Measurements from ENCODE around the gene OR2AG1.

The OR2AG1 gene, protein sequence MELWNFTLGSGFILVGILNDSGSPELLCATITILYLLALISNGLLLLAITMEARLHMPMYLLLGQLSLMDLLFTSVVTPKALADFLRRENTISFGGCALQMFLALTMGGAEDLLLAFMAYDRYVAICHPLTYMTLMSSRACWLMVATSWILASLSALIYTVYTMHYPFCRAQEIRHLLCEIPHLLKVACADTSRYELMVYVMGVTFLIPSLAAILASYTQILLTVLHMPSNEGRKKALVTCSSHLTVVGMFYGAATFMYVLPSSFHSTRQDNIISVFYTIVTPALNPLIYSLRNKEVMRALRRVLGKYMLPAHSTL

DNA sequence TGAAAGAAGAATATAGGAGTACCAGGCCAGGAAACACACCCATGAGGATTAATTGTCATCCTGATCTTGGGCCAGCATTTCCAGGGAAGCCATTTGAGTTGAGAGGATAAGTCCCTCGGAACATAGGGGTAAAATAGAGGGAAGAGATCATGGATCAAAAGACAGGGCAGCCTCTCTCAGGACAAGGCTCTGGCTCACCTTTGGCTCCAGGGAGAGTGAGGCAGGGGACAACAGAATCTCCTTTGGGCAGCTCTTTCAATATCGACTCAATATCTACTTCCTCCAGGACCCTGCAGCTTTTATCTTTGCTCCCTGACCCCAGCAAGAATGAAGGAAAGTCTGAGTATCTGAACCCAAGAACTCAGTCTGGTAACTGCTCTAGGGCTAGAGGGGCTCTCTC, at the start of gene OR2AG1:
Gene OR2AG1, plus strand, starts transcription at position 301 of the 400 bp plus-strand sequence. CDS start 2,018 bp downstream, outside the sequence.
- H3K4me3 ChIP-seq, result no peak within 1 kb of the TSS
- DNase-seq (ENCODE audit: low spot score in 2 of 2), result no peak
- in situ Hi-C loops (cut with MboI; ENCODE audit: low sequenced_read_pairs), result no loop called here
- H3K9me3 ChIP-seq, result no peaks in the 10 kb centered on the region
- no peaks in the 10 kb centered on the region; the same call in 1 of the 2 replicates for H3K4me1 ChIP-seq
- H3K27me3 ChIP-seq (ENCODE audit: low read depth), result 0 out of 2 replicates have a peak, but pooled peaks cover 6% of the 10 kb centered on the region
- H3K36me3 ChIP-seq (replicated peaks), result no peaks in the 10 kb centered on the region

DNA sequence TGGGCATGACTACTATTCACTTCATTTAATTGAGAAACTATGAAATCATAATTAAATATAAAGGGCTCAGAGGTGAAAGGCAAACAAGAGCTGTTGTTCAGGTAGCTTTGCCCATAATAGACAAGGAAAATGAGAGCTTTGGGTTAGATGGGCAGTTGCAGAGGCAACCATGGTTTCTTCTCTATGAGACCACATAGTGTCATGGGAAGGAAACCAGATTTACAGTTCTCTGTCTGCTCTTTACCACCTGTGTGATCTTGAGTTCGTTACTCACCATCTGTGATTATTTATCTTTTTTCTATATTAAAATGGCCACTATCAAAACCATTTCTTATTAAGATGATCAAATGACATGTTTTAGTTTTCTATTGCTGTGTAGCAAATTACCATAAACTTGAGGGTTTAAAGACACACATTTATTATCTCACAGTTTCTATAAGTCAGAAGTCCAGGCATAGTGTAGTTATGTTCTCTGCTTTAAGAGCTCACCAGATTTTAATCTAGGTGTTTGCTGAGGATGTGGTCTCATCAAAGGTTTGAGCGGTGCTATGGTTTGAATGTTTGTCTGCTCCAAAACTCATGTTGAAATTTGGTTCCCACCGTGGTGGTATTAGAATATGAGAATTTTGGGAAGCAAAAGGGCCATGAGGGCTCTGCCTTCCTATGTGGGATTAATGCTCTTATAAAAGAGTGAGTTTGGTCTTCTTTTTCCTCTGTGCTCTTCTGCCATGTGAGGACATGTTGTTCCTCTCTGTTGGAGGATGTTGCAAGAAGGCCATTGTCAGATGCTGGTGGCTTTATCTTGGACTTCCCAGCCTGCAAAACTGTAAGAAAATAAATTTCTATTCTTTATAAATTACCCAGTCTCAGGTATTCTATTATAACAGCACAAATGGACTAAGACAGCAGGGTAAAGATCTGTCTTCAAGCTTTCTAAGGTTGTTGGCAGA, 49.2 kb upstream of the OR2AG1 start:
- H3K4me3 ChIP-seq, result no peak overlapping the region
- in situ Hi-C loops (cut with MboI; ENCODE audit: low sequenced_read_pairs), result no loop called here
- no peak for DNase-seq (ENCODE audit: low spot score in 2 of 2)

DNA sequence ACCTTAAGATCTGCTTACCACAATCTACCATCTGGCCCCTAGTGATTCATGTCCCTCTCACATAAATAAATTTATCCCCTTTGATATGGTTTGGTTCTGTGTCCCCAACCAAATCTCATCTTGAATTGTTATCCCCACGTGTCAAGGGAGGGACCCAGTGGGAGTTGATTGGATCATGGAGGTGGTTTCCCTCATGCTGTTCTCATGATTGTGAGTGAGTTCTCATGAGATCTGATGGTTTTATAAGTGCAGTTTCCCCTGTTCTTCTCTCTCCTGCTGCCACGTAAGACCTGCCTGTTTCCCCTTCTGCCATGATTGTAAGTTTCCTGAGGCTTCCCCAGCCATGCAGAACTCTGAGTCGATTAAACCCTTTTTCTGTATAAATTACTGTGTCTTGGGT, 48.2 kb upstream of the OR2AG1 start:
- no peak for DNase-seq (ENCODE audit: low spot score in 2 of 2)
- Histone ChIP-seq H3K9me3 (no peaks in the 10 kb centered on the region), H3K4me1 (no peaks in the 10 kb centered on the region), H3K36me3 (replicated peaks) (no peaks in the 10 kb centered on the region), H3K4me3 (no peak overlapping the region), H3K27me3 (ENCODE audit: low read depth) (peaks cover 2% of the 10 kb centered on the region; the same call in 1 of the 2 replicates)
- in situ Hi-C loops (cut with MboI; ENCODE audit: low sequenced_read_pairs), result no loop called here

More for the DNA sequence above, 49.2 kb upstream of the OR2AG1 start:
- H3K4me1 ChIP-seq, result no peaks in the 10 kb centered on the region
- H3K27me3 ChIP-seq (ENCODE audit: low read depth), result peaks cover 2% of the 10 kb centered on the region; the same call in 1 of the 2 replicates
- H3K9me3 ChIP-seq, result no peaks in the 10 kb centered on the region
- H3K36me3 ChIP-seq (replicated peaks), result no peaks in the 10 kb centered on the region

DNA sequence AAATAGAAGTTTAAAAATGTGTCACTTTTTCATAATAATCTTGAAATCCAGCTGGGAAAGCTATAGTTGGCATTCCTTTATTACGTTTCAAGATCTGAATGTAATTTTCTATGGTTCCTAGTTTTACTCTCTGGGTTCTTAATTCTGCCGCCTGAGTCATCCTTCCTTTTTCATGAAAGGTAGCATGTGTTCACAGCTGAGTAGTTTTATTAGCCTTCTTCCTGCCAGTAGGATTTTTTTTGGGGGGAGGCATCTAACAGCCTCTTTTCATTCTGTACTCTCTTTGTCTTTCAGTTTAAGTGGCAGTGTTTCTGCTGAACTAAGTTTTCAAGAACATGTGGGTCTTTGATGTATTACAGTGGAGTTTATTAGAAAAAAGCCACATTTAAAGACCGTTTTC, 47.5 kb upstream of the OR2AG1 start:
- in situ Hi-C loops (cut with MboI; ENCODE audit: low sequenced_read_pairs), result no loop called here
- Histone ChIP-seq H3K4me3 (no peak overlapping the region), H3K4me1 (no peaks in the 10 kb centered on the region), H3K27me3 (ENCODE audit: low read depth) (peaks cover 2% of the 10 kb centered on the region; the same call in 1 of the 2 replicates), H3K36me3 (replicated peaks) (no peaks in the 10 kb centered on the region), H3K9me3 (no peaks in the 10 kb centered on the region)
- no peak for DNase-seq (ENCODE audit: low spot score in 2 of 2)

DNA sequence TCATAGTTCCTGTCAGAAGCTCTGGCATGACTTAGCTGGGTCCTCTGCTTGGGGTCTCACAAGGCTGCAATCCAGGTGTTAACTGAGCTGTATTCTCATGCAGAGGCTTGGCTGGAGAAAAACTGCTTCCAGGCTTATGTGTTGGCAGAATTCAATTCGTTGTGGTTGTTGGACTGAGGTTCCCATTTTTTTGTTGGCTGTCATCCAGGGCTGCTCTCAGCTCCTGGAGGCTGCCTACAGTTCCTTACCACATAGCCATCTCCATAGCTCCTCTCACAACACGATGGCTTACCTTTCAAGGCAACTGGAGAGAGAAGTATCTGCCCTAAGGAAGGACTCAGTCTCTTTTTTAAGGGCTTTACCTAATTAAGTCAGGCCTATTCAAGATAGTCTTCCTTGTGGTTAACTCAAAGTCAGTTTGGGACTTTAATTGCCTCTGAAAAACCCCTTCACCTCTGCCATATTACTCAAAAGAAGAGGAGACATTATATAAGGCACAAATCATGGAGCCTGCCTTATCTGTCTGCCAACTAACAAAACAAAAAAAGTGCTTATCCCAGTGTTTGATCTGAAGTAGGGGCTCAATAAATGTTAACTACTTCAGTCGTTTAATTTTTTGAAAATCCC, 46.2 kb upstream of the OR2AG1 start:
- no peak for DNase-seq (ENCODE audit: low spot score in 2 of 2)
- H3K4me3 ChIP-seq, result no peak overlapping the region
- no peaks in the 10 kb centered on the region for H3K4me1 ChIP-seq
- no peaks in the 10 kb centered on the region for H3K9me3 ChIP-seq
- in situ Hi-C loops (cut with MboI; ENCODE audit: low sequenced_read_pairs), result no loop called here
- H3K27me3 ChIP-seq (ENCODE audit: low read depth), result peaks cover 2% of the 10 kb centered on the region; the same call in 1 of the 2 replicates
- H3K36me3 ChIP-seq (replicated peaks), result no peaks in the 10 kb centered on the region

DNA sequence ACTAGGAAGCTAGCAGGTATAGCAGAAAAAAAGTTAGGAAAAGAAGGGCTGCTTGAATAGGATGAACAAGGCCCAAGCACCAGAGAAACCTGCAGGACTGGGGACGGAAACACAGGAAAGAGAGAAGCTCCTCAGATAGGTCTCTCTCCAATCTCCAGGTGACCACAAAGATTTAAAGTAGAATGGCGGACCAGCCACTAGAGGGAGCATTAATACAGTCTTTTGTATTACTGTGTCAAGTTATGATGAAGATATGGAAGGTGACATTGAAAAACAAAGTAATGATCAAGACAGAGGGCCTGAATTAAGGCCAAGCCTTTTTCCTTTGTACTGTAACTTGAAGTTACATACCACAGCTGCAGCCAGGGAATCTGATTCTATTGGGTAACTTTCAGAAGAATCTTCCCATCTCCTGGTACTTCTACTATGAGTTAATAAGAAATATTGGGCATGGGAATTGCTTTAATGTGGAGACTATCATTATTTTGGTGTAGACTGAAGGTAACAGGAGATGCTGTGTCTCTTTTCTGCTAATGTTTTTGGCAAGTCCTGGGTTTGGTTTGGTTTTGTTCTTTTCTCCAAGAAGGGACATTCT, 44.9 kb upstream of the OR2AG1 start:
- peak; percentile 32 to 64 for DNase-seq (ENCODE audit: low spot score in 2 of 2)
- in situ Hi-C loops (cut with MboI; ENCODE audit: low sequenced_read_pairs), result no loop called here
- Histone ChIP-seq H3K4me1 (no peaks in the 10 kb centered on the region), H3K36me3 (replicated peaks) (no peaks in the 10 kb centered on the region), H3K4me3 (no peak overlapping the region), H3K27me3 (ENCODE audit: low read depth) (peaks cover 2% of the 10 kb centered on the region; the same call in 1 of the 2 replicates), H3K9me3 (no peaks in the 10 kb centered on the region)

DNA sequence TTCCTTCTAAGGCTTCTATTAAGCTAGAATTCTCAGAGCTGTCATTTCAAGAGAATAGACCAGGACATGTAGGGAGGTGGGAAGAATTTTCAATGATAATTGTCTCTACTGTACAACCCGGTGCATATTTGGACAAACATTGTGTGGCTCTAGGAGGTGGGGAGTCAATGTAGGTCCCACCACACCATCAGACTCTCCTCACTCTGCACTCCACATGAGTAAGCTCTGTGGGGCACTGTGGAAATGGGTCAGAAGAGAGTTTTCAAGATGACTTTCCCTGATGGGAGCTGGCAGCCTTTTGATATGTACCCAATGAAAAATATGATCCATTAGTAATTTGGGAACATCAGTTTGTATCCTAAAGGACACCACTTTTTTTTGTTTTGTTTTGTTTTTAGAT, 44.2 kb upstream of the OR2AG1 start:
- H3K9me3 ChIP-seq, result no peaks in the 10 kb centered on the region
- DNase-seq (ENCODE audit: low spot score in 2 of 2), result no peak
- no peaks in the 10 kb centered on the region for H3K4me1 ChIP-seq
- no peak overlapping the region for H3K4me3 ChIP-seq
- H3K27me3 ChIP-seq (ENCODE audit: low read depth), result peaks cover 2% of the 10 kb centered on the region; the same call in 1 of the 2 replicates
- no peaks in the 10 kb centered on the region for H3K36me3 ChIP-seq (replicated peaks)
- in situ Hi-C loops (cut with MboI; ENCODE audit: low sequenced_read_pairs), result no loop called here

DNA sequence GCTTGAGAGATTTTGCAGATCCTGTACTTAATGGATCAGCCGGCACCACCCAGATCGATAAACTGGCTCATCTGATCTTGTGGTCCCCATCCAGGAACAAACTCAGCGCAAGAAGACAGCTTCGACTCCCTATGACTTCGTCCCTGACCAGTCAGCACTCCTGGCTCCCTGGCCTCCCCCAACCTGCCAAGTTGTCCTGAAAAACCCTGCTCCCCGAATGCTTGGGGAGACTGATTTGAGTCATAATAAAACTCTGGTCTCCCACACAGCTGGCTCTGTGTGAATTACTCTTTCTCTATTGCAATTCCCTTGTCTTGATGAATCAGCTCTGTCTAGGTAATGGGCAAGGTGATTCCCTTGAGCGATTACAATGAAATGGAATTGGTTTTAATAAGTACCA, 40.6 kb upstream of the OR2AG1 start:
- no peaks in the 10 kb centered on the region for H3K36me3 ChIP-seq (replicated peaks)
- DNase-seq (ENCODE audit: low spot score in 2 of 2), result no peak
- no peak overlapping the region for H3K4me3 ChIP-seq
- H3K4me1 ChIP-seq, result no peaks in the 10 kb centered on the region
- H3K27me3 ChIP-seq (ENCODE audit: low read depth), result peaks cover 1% of the 10 kb centered on the region; the same call in 1 of the 2 replicates
- no peaks in the 10 kb centered on the region for H3K9me3 ChIP-seq
- in situ Hi-C loops (cut with MboI; ENCODE audit: low sequenced_read_pairs), result no loop called here

DNA sequence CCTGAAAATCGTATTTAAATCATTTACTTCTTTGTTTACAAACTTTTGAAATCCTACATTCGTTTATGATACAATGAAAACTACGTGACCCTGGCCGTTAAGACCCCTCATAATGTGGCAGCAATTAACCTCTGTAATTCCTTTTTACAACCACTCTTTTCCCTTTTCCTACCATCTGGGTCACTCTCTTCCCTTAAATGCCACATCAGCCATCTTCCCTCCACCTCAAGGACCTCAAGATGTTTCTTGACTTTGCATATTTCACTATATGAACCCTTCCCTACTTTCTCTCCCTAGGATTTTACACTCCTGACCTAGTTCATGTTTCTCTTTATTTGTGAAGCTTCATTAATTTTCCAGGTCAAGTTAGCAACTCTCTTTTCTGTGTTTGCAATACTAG, 37.8 kb upstream of the OR2AG1 start:
- DNase-seq (ENCODE audit: low spot score in 2 of 2), result no peak
- Histone ChIP-seq H3K9me3 (no peaks in the 10 kb centered on the region), H3K4me1 (no peaks in the 10 kb centered on the region), H3K4me3 (no peak overlapping the region), H3K27me3 (ENCODE audit: low read depth) (peaks cover 2% of the 10 kb centered on the region; the same call in 1 of the 2 replicates), H3K36me3 (replicated peaks) (no peaks in the 10 kb centered on the region)
- in situ Hi-C loops (cut with MboI; ENCODE audit: low sequenced_read_pairs), result no loop called here

DNA sequence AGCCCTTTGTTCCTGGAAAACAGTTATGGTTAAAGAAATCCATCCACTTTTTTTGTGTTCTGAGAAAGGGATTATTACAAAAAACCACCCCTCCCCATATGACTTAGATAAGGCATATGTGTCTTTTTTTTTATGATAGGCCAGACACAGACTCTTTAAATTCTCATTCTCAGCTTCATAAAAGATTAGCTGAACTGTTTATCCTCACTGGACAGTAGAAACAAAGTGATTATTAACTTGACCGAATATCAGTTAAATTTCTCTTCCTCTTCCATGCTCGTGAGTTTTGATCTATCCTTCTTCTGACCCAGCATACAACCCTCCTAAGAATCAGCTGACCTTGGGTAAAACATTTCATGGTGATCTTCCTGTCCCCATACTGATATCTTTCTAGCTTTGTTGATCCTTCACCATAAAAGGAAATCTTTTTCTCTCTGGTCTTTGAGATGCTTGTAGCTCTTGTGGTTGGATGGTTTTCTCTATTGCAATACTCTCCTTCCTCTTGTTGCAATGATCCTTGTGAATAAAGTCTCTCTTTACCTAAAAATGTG, 37.3 kb upstream of the OR2AG1 start:
- Histone ChIP-seq H3K4me3 (no peak overlapping the region), H3K36me3 (replicated peaks) (no peaks in the 10 kb centered on the region), H3K9me3 (no peaks in the 10 kb centered on the region), H3K4me1 (no peaks in the 10 kb centered on the region), H3K27me3 (ENCODE audit: low read depth) (peaks cover 2% of the 10 kb centered on the region; the same call in 1 of the 2 replicates)
- in situ Hi-C loops (cut with MboI; ENCODE audit: low sequenced_read_pairs), result no loop called here
- DNase-seq (ENCODE audit: low spot score in 2 of 2), result no peak

DNA sequence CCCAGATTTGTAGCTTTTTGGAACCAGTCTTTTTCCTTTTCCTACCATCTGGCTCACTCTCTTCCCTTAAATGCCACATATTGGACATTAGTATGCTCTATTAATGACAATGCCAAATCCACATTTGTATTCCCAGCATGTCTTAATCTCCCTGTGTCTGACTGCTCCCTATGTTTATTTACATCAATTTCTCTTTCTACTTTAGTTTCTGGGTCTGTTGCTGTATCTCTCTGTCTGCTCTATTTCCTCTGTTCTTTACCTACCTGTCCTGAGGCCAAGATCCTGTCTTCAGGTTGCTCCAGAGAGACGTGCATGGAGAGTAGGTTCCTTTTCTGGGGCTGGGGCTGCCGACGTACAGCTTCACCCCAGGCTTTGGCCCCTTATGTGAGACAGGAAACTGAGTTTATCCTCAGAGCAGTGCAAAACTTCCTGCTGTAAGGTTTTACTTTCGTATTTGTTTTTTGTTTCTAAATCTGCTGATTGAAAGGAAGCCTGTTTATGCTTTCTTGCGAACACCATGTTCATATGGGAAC, 36.7 kb upstream of the OR2AG1 start:
- H3K4me1 ChIP-seq, result no peaks in the 10 kb centered on the region
- DNase-seq (ENCODE audit: low spot score in 2 of 2), result no peak
- H3K27me3 ChIP-seq (ENCODE audit: low read depth), result peaks cover 2% of the 10 kb centered on the region; the same call in 1 of the 2 replicates
- H3K4me3 ChIP-seq, result no peak overlapping the region
- in situ Hi-C loops (cut with MboI; ENCODE audit: low sequenced_read_pairs), result no loop called here
- H3K36me3 ChIP-seq (replicated peaks), result no peaks in the 10 kb centered on the region
- H3K9me3 ChIP-seq, result no peaks in the 10 kb centered on the region

DNA sequence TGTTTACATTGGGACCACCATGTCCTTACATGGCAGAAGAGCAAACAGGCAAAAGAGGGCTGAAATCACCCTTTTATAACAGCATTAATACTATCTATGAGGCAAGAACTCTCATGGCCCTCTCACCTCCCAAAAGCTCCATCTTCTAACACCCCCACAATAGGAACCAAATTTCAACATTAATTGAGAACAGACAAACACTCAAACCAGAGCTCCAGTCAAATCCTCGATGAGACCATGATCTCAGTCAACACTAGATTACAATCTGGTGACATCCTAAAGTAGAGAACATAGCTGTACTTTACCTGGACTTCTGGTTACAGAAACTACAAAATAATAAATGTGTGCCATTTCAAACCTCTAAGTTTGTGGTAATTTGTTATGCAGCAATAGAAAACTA, 36.2 kb upstream of the OR2AG1 start:
- in situ Hi-C loops (cut with MboI; ENCODE audit: low sequenced_read_pairs), result no loop called here
- H3K4me3 ChIP-seq, result no peak overlapping the region
- peaks cover 2% of the 10 kb centered on the region; the same call in 1 of the 2 replicates for H3K27me3 ChIP-seq (ENCODE audit: low read depth)
- DNase-seq (ENCODE audit: low spot score in 2 of 2), result no peak
- H3K4me1 ChIP-seq, result no peaks in the 10 kb centered on the region
- H3K9me3 ChIP-seq, result no peaks in the 10 kb centered on the region
- no peaks in the 10 kb centered on the region for H3K36me3 ChIP-seq (replicated peaks)

Measured in HAP-1 (cell line).